HG03520 (cell line): Measurements from ENCODE around the gene VPS50.
"Not testable (repeated sequence)": the region's sequence is repeated elsewhere in the genome, so short reads cannot be mapped to it uniquely, and the experiment has no call there.

Experiments
- ATAC-seq: cut with Tn5 transposase; IDR thresholded peaks from one replicate; pipeline ENCODE4 v1.9.1; 2021; ENCODE audit warnings: mild to moderate bottlenecking, moderate library complexity; ENCODE audit not compliant: unreplicated experiment

VPS50 gene

GRCh38 chr7:93326291-93326690, 94.1 kb downstream of the VPS50 start:
- not testable (repeated sequence) for ATAC-seq

GRCh38 chr7:93327006-93327633, 95.0 kb downstream of the VPS50 start:
- no peak for ATAC-seq

GRCh38 chr7:93331706-93332105, 99.5 kb downstream of the VPS50 start:
- ATAC-seq: no peak

- no peak for ATAC-seq
Observed at GRCh38 chr7:93332172-93332571, 100.0 kb downstream of the VPS50 start.

GRCh38 chr7:93337052-93337451, 104.9 kb downstream of the VPS50 start:
- no peak for ATAC-seq

- not testable (repeated sequence) for ATAC-seq
Observed at GRCh38 chr7:93342178-93342577, 110.0 kb downstream of the VPS50 start.

- ATAC-seq: no peak
Observed at GRCh38 chr7:93350338-93350737, 118.2 kb downstream of the VPS50 start.

GRCh38 chr7:93352881-93353280, 120.7 kb downstream of the VPS50 start:
- no peak for ATAC-seq

GRCh38 chr7:93354815-93355214, 122.6 kb downstream of the VPS50 start:
- ATAC-seq: no peak

GRCh38 chr7:93359520-93360198, 127.5 kb downstream of the VPS50 start:
- ATAC-seq: no peak

GRCh38 chr7:93361853-93362252, 129.7 kb downstream of the VPS50 start:
- no peak for ATAC-seq

GRCh38 chr7:93364806-93365205, 132.6 kb downstream of the VPS50 start:
- ATAC-seq: no peak

GRCh38 chr7:93365341-93365740, 133.2 kb downstream of the VPS50 start:
- ATAC-seq: no peak

- ATAC-seq: no peak
Observed at GRCh38 chr7:93366816-93367215, 134.7 kb downstream of the VPS50 start.

GRCh38 chr7:93367254-93367653, 135.1 kb downstream of the VPS50 start:
- ATAC-seq: no peak

- ATAC-seq: not testable (repeated sequence)
Observed at GRCh38 chr7:93370937-93371336, 138.8 kb downstream of the VPS50 start.

GRCh38 chr7:93373537-93373936, 141.4 kb downstream of the VPS50 start:
- ATAC-seq: no peak

- peak; percentile 67 for ATAC-seq
Observed at GRCh38 chr7:93374345-93374940, 142.3 kb downstream of the VPS50 start.

GRCh38 chr7:93375603-93376002, 143.4 kb downstream of the VPS50 start:
- peak; percentile 35 for ATAC-seq

- peak; percentile 50 for ATAC-seq
Observed at GRCh38 chr7:93378131-93378760, 146.1 kb downstream of the VPS50 start.

- no peak for ATAC-seq
Observed at GRCh38 chr7:93382362-93382761, 150.2 kb downstream of the VPS50 start.

- no peak for ATAC-seq
Observed at GRCh38 chr7:93390660-93391059, 158.5 kb downstream of the VPS50 start.
